OCI-LY3 (cell line): ENCODE measurements around the gene HYPK.

ENCODE experiments used
- EZH2phosphoT487 ChIP-seq: fragments of 200-600 bp; shearing (Covaris generic); IDR thresholded peaks from 2 replicates; pipeline ENCODE4 v1.6.1; 2018; ENCODE audit warnings: antibody characterized with exemption, mixed run types, low read depth
- TF ChIP-seq, protein P1 (sequence below): fragments of 200-600, 300-600 bp; sonication (generic); IDR thresholded peaks from 2 replicates; pipeline ENCODE4 v1.5.1; 2014; ENCODE audit warnings: antibody characterized with exemption, low read length, low read depth

- TF ChIP-seq, protein P1, sequence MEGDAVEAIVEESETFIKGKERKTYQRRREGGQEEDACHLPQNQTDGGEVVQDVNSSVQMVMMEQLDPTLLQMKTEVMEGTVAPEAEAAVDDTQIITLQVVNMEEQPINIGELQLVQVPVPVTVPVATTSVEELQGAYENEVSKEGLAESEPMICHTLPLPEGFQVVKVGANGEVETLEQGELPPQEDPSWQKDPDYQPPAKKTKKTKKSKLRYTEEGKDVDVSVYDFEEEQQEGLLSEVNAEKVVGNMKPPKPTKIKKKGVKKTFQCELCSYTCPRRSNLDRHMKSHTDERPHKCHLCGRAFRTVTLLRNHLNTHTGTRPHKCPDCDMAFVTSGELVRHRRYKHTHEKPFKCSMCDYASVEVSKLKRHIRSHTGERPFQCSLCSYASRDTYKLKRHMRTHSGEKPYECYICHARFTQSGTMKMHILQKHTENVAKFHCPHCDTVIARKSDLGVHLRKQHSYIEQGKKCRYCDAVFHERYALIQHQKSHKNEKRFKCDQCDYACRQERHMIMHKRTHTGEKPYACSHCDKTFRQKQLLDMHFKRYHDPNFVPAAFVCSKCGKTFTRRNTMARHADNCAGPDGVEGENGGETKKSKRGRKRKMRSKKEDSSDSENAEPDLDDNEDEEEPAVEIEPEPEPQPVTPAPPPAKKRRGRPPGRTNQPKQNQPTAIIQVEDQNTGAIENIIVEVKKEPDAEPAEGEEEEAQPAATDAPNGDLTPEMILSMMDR, result no peak
- no peak for TF ChIP-seq EZH2phosphoT487
These were observed 8.7 kb downstream of the HYPK start for GRCh38 chr15:43808960-43809678.
